Heart left ventricle (tissue), 16 donors: ENCODE results near the gene DSCAML1. TPM values are rescaled to one million over a fixed set of nuclear protein-coding genes. Genes with fewer than 3 reads are reported as not detected.

Experiments
- ATAC-seq, 4 donors: fragments of 200-7000 bp; cut with Tn5 transposase; one replicate each; pipeline ENCODE4 v1.9.1; 2020 to 2022; ENCODE audit warnings: moderate library complexity in 4 of 4, mild to moderate bottlenecking in 3 of 4, moderate number of reproducible peaks in 1 of 4
- DNase-seq, 5 donors: peaks; one replicate each; pipeline ENCODE4 v3.0.0-alpha.2; 2020
- H3K27ac ChIP-seq, 12 donors: fragments of 200-600 bp; sonication (generic) in 4 of 12; one replicate each; pipeline versions ENCODE4 v1.5.0 to v1.8.0; 2016 to 2022; ENCODE audit warnings: mild to moderate bottlenecking in 2 of 12
- H3K27me3 ChIP-seq, 9 donors: fragments of 200-600 bp; sonication (generic) in 2 of 9; one replicate each; pipeline versions ENCODE4 v1.5.1 to v1.8.0; 2016 to 2022; ENCODE audit warnings: mild to moderate bottlenecking in 3 of 9
- H3K36me3 ChIP-seq, 9 donors: fragments of 200-600 bp; sonication (generic) in 2 of 9; one replicate each; pipeline versions ENCODE4 v1.5.0 to v1.8.0; 2018 to 2022; ENCODE audit warnings: mild to moderate bottlenecking in 2 of 9
- H3K4me1 ChIP-seq, 12 donors: fragments of 200-600 bp; sonication (generic) in 4 of 12; one replicate each; pipeline versions ENCODE4 v1.5.0 to v1.8.0; 2016 to 2022; ENCODE audit warnings: mild to moderate bottlenecking in 3 of 12
- H3K4me3 ChIP-seq, 12 donors: fragments of 200-600 bp; sonication (generic) in 4 of 12; one replicate each; pipeline versions ENCODE4 v1.5.0 to v1.8.0; 2017 to 2022; ENCODE audit warnings: mild to moderate bottlenecking in 9 of 12, moderate library complexity in 4 of 12
- H3K9me3 ChIP-seq, 12 donors: fragments of 200-600 bp; sonication (generic) in 4 of 12; one replicate each; pipeline versions ENCODE4 v1.5.0 to v1.8.0; 2016 to 2022; ENCODE audit warnings: mild to moderate bottlenecking in 1 of 12
- CTCF ChIP-seq, 12 donors: fragments of 200-600 bp; sonication (generic) in 4 of 12; IDR thresholded peaks; one replicate each; pipeline versions ENCODE4 v1.5.0 to v1.8.0; 2018 to 2022; ENCODE audit warnings: antibody characterized with exemption in 12 of 12, mild to moderate bottlenecking in 5 of 12
- POLR2A ChIP-seq, 2 donors: fragments of 450-650 bp; IDR thresholded peaks; one replicate each; pipeline ENCODE4 v1.6.1; 2017; ENCODE audit warnings: antibody characterized with exemption in 2 of 2, mild to moderate bottlenecking in 2 of 2, moderate library complexity in 2 of 2
- WGBS, 4 donors: extraction: QIAGEN DNeasy Blood & Tissue Kit in 2 of 4; methylation state at CpG; one replicate each; pipeline versions ENCODE4 v1.1.5 to v1.1.7; 2013 to 2018; 5-methylcytosine and 5-hydroxymethylcytosine counted together
- intact Hi-C, 10 donors: fragments of 100-400 bp; cut with DNase I; formaldehyde crosslinking; loops; one replicate each; pipeline versions ENCODE4 v1.11.1 to v1.14.2; 2022
- polyA plus RNA-seq, 2 donors: library from polyadenylated mRNA; stranded (reverse); fragments of 200-250 nt; gene quantifications; one replicate each; pipeline ENCODE4 v1.2.3, GENCODE V29; 2013
- total RNA-seq, 9 donors: library from RNA; depleted of rRNA in 2 of 9; stranded (reverse); fragments of >200 nt in 2 of 9; fragmentation: NEBNext Ultra II Directional in 3 of 9; extraction: Animal tissue kit (Norgen Biotek cat#: 25700) in 3 of 9; gene quantifications; one replicate each; pipeline versions ENCODE4 v1.1.0 to v1.2.4, GENCODE V29; 2016 to 2023
- donor health status: ischemic (EF 13 %, LVEDD 7.1; RV severe dilation, severe dysfunction).
- donor health status: healthy with polysubstance abuse.
- donor health status: DM: no; HTN: yes; CAD: no.
- donor health status: DM: no; HTN: no; CAD: no.
- donor health status: ischemic (EF 25% LVEDD 6.9; RV normal size, moderate dysfunction).
- donor health status: ischemic (EF 25% LVEDD 5.7; RV mildly dilated, moderate dysfunction).
- donor health status: healthy.
- donor health status: DM: yes; HTN: yes; CAD: no.
- donor health status: ischemic (EF 35%, LVEDD 5.7; RV mildly dilated, moderate dysfunction).
- donor health status: nonischemic (EF 11% LVEDD 7.7; RV severe dilation, severe dysfunction).
- donor health status: DM: yes; HTN: yes; CAD: no.
- donor health status: PGD.
- donor health status: ischemic (EF 29% LVEDD 5.4; RV normal size, mild dysfunction).
- donor health status: nonischemic (EF 23%, LVEDD 6.1; RV moderate dilation, normal function).

Gene DSCAML1
- total and polyA plus RNA-seq, 11 donors, result 0.05 to 1.7 (median 0.76) TPM

DNA sequence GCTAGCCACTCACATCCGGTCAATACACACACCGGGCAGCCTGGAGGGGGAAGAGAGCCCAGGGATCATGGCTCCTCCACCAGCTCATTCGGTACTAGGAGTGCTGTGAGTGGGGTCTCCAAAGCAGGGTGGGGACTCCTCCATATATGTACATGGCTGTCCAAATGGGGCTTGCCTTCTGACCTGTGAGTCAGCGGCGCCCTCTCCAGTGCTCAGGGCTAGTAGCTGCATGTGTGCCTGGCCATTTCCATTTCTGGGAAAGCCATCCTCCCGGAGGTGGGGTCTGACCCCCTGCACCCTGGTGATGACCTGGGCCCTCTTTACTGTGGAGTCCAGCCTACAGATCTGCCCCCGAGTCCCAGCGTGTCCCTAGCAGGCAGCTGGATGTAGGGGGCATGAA lies 287.5 kb downstream of the DSCAML1 start:
- Histone ChIP-seq H3K36me3 (no peaks in the 10 kb centered on the region), H3K4me1 (peaks cover 0 to 12% (median 0%) of the 10 kb centered on the region in 12 donors), H3K9me3 (no peaks in the 10 kb centered on the region), H3K27me3 (no peaks in the 10 kb centered on the region), H3K27ac (no peak overlapping the region), H3K4me3 (no peak overlapping the region)
- ATAC-seq, result no peak
- WGBS, 4 donors, result 81 to 92% (median 87%) methylated on average over 3 to 8 of the region's 8 CpGs
- intact Hi-C loops, result no loop called here
- DNase-seq, result no peak
- TF ChIP-seq POLR2A (IDR thresholded peaks at IDR 0.05) (no peak), CTCF (IDR thresholded peaks at IDR 0.05) (no peak)

GRCh38 chr11:117506971-117507370 lies 290.0 kb downstream of the DSCAML1 start:
- ATAC-seq (no peak), DNase-seq (no peak)
- Histone ChIP-seq H3K27ac (no peak overlapping the region), H3K4me3 (no peak overlapping the region), H3K36me3 (peaks cover 0 to 4% (median 0%) of the 10 kb centered on the region in 9 donors), H3K4me1 (peaks cover 0 to 10% (median 0%) of the 10 kb centered on the region in 12 donors), H3K27me3 (no peaks in the 10 kb centered on the region), H3K9me3 (no peaks in the 10 kb centered on the region)
- TF ChIP-seq POLR2A (IDR thresholded peaks at IDR 0.05) (no peak), CTCF (IDR thresholded peaks at IDR 0.05) (no peak)
- intact Hi-C loops, result no loop called here
- WGBS, 4 donors, result 70 to 85% (median 78%) methylated on average over 6 of the region's 6 CpGs

DNA sequence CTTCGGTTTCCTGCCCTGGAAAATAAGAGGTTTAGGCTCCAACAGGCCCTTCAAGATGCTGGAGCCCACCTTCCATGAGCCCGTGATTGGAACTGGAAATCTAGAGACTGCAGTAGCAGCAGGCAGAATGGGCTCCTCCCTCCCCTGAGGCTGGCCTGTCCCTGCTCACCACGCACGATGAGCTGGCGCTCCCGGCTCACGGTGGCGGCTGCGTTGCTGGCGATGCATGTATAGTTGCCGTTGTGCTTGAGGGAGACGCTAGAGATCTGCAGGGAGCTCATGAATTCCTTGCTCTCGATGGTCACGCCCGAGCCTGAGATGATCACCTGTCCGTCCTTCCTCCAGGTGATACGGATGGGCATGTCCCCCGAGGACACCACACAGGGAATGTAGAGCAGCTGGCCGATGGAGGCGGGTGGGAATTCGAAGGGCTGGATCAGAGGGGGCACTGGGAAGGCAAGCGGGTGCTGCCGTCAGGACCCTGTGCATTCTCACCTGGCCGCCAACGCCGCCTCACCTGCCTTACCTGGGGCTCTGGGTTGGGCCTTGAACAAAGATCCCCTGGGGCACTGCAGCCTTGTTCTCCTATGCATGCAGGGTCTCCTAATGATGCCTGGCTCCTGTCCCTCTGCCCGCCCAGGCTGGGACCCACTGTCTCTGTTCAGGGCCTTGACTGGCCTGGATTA lies 291.6 kb downstream of the DSCAML1 start:
- 92 to 93% (median 93%) methylated on average over 17 to 27 of the region's 27 CpGs for WGBS, 4 donors
- Histone ChIP-seq H3K27me3 (no peaks in the 10 kb centered on the region), H3K4me3 (no peak overlapping the region), H3K9me3 (no peaks in the 10 kb centered on the region), H3K4me1 (no peaks in the 10 kb centered on the region), H3K27ac (no peak overlapping the region), H3K36me3 (peaks cover 0 to 8% (median 0%) of the 10 kb centered on the region in 9 donors)
- DNase-seq, result no peak
- ATAC-seq, result no peak
- TF ChIP-seq POLR2A (IDR thresholded peaks at IDR 0.05), result no peak
- no peak for TF ChIP-seq CTCF (IDR thresholded peaks at IDR 0.05)
- intact Hi-C loops, result no loop called here

- DNase-seq, result no peak
- intact Hi-C loops, result no loop called here
- Histone ChIP-seq H3K36me3 (peaks cover 0 to 10% (median 0%) of the 10 kb centered on the region in 9 donors), H3K4me1 (no peaks in the 10 kb centered on the region), H3K4me3 (no peak overlapping the region), H3K27ac (no peak overlapping the region), H3K27me3 (no peaks in the 10 kb centered on the region), H3K9me3 (no peaks in the 10 kb centered on the region)
- WGBS, 4 donors, result 85 to 91% (median 90%) methylated on average over 8 to 10 of the region's 10 CpGs
- no peak for ATAC-seq
- TF ChIP-seq CTCF (IDR thresholded peaks at IDR 0.05), result no peak
- no peak for TF ChIP-seq POLR2A (IDR thresholded peaks at IDR 0.05)
These were observed 294.3 kb downstream of the DSCAML1 start for GRCh38 chr11:117502779-117503100.
